Prostate gland (tissue), 2 donors: ENCODE measurements around the gene C16orf74. TPM values are rescaled to one million over a fixed set of nuclear protein-coding genes. Genes with fewer than 3 reads are reported as not detected.

Experiments used
- DNase-seq: peaks from one replicate; pipeline ENCODE4 v3.0.0-alpha.2; 2019; ENCODE audit warnings: low spot score
- H3K27ac ChIP-seq, 2 donors: fragments of 200-600 bp; sonication (generic); 2 replicates each; pipeline ENCODE4 v1.5.1; 2017 to 2019
- H3K27me3 ChIP-seq: fragments of 200-600 bp; sonication (generic); replicated peaks from 2 replicates; pipeline ENCODE4 v1.5.1; 2019; ENCODE audit not compliant: insufficient read depth
- H3K36me3 ChIP-seq, 2 donors: fragments of 200-600 bp; sonication (generic); 1 replicate in 1 of 2; 2 replicates in 1 of 2; pipeline versions ENCODE4 v1.5.1 to v1.8.1; 2017 to 2019
- H3K4me1 ChIP-seq: fragments of 200-600 bp; sonication (generic); replicated peaks from 2 replicates; pipeline ENCODE4 v1.5.1; 2019
- H3K4me3 ChIP-seq, 2 donors: fragments of 200-600 bp; sonication (generic); 2 replicates each; pipeline ENCODE4 v1.5.1; 2017 to 2019
- H3K9me3 ChIP-seq: fragments of 200-600 bp; sonication (generic); 2 replicates; pipeline ENCODE4 v1.5.1; 2017
- CTCF ChIP-seq, 4 experiments: fragments of 200-600 bp in 2 of 4; fragments of 450-650 bp in 2 of 4; sonication (generic) in 2 of 4; IDR thresholded peaks; 1 replicate in 3 of 4; 2 replicates in 1 of 4; pipeline ENCODE4 v1.5.1; 2016 to 2019; ENCODE audit warnings: antibody characterized with exemption in 4 of 4, mild to moderate bottlenecking in 2 of 4, moderate library complexity in 2 of 4
- POLR2A ChIP-seq: fragments of 450-650 bp; IDR thresholded peaks from one replicate; pipeline ENCODE4 v1.6.1; 2016; ENCODE audit warnings: antibody characterized with exemption, mild to moderate bottlenecking
- POLR2AphosphoS5 ChIP-seq: sonication (generic); formaldehyde crosslinking; IDR thresholded peaks from one replicate; pipeline ENCODE4 v1.6.1; 2017; ENCODE audit warnings: antibody characterized with exemption
- WGBS: methylation state at CpG from one replicate; pipeline ENCODE4 v1.1.5; 2018; 5-methylcytosine and 5-hydroxymethylcytosine counted together
- intact Hi-C: fragments of 100-400 bp; cut with DNase I; formaldehyde crosslinking; loops from one replicate; pipeline ENCODE4 v1.14.2; 2022
- total RNA-seq, 2 donors: library from RNA; depleted of rRNA; stranded (reverse); fragments of >200 nt; gene quantifications; one replicate each; pipeline ENCODE4 v1.1.0, GENCODE V29; 2016

C16orf74 gene
- 10 to 100 TPM; 17.4 to 19.3 TPM for total RNA-seq

- peak; percentile 23 for DNase-seq
- H3K27ac ChIP-seq: peak within 1 kb of the TSS in 1 of 2 donors; percentile 23
- intact Hi-C loops: no loop called here
Measured at GRCh38 chr16:85750827-85751697, at the start of gene C16orf74. TSS of gene C16orf74 (minus strand) at chr16:85751096. CDS start at chr16:85735217, 15,879 bp downstream.

GRCh38 chr16:85800321-85800669 is 49.4 kb upstream of the C16orf74 start:
- no peak for DNase-seq
- H3K36me3 ChIP-seq: peaks cover 7 to 8% of the 10 kb centered on the region in 2 donors
- no peaks in the 10 kb centered on the region for H3K9me3 ChIP-seq
- H3K27me3 ChIP-seq: no peaks in the 10 kb centered on the region
- H3K27ac ChIP-seq: peak overlapping the region; percentile 76 to 78
- WGBS: 5% methylated on average over 9 of the region's 9 CpGs
- peaks cover 7% of the 10 kb centered on the region for H3K4me1 ChIP-seq
- TF ChIP-seq CTCF (IDR thresholded peaks at IDR 0.05): no peak
- no peak for TF ChIP-seq POLR2AphosphoS5
- no peak for TF ChIP-seq POLR2A
- intact Hi-C loops: no loop called here
- H3K4me3 ChIP-seq: peak overlapping the region; percentile 99

More at GRCh38 chr16:85750827-85751697, at the start of gene C16orf74:
- peaks cover 21% of the 10 kb centered on the region for H3K4me1 ChIP-seq
- no peaks in the 10 kb centered on the region for H3K9me3 ChIP-seq
- H3K27me3 ChIP-seq: no peaks in the 10 kb centered on the region
- WGBS: 9% methylated on average over 52 of the region's 96 CpGs
- TF ChIP-seq CTCF (IDR thresholded peaks at IDR 0.05) (no peak), POLR2A (no peak), POLR2AphosphoS5 (no peak)
- H3K4me3 ChIP-seq: peak within 1 kb of the TSS; percentile 39 to 48
- H3K36me3 ChIP-seq: no peaks in the 10 kb centered on the region

GRCh38 chr16:85799497-85800320 is 48.8 kb upstream of the C16orf74 start, which contains the start of the genes COX4I1 and EMC8:
TSS of gene COX4I1 (plus strand) at chr16:85799695. CDS start at chr16:85801206, 1,511 bp downstream.
TSS of gene EMC8 (minus strand) at chr16:85799544. CDS start at chr16:85799295, 249 bp downstream.
- no peaks in the 10 kb centered on the region for H3K9me3 ChIP-seq
- H3K36me3 ChIP-seq: peaks cover 2% of the 10 kb centered on the region in 2 donors
- WGBS: under 1% methylated on average over 61 of the region's 87 CpGs
- peak within 1 kb of the TSS; percentile 99 for H3K4me3 ChIP-seq
- TF ChIP-seq POLR2A (peak; percentile 75), POLR2AphosphoS5 (peak; percentile 99), CTCF (IDR thresholded peaks at IDR 0.05) (peak in 2 of 4 experiments; percentile 11 to 34)
- no peaks in the 10 kb centered on the region for H3K27me3 ChIP-seq
- DNase-seq: peak; percentile 92
- intact Hi-C loops: no loop called here
- peak within 1 kb of the TSS; percentile 76 to 78 for H3K27ac ChIP-seq
- H3K4me1 ChIP-seq: peaks cover 7% of the 10 kb centered on the region

GRCh38 chr16:85798901-85799496 is 48.1 kb upstream of the C16orf74 start:
- Histone ChIP-seq H3K27me3 (no peaks in the 10 kb centered on the region), H3K9me3 (no peaks in the 10 kb centered on the region), H3K4me1 (peaks cover 7% of the 10 kb centered on the region), H3K27ac (peak overlapping the region; percentile 76 to 78), H3K36me3 (no peaks in the 10 kb centered on the region), H3K4me3 (peak overlapping the region; percentile 99)
- intact Hi-C loops: no loop called here
- no peak for TF ChIP-seq CTCF (IDR thresholded peaks at IDR 0.05)
- no peak for TF ChIP-seq POLR2A
- TF ChIP-seq POLR2AphosphoS5: no peak
- WGBS: 1% methylated on average over 24 of the region's 51 CpGs
- no peak for DNase-seq
